ENCODE data around the gene NHS.

GRCh38 chrX:17700976-17701375 is 326.0 kb downstream of the NHS start:
- no peak for TF ChIP-seq CTCF (optimal IDR thresholded peaks at IDR 0.05 in 1 of 3, IDR thresholded peaks at IDR 0.05 in 1 of 3, conservative IDR thresholded peaks at IDR 0.05 in 1 of 3; ENCODE audit: extremely low read depth in 1 of 3, insufficient read depth in 2 of 3, low read length in 3 of 3)
- TF ChIP-seq EZH2 (IDR thresholded peaks at IDR 0.05; ENCODE audit: low read length): no peak
